Activated naive CD8-positive, alpha-beta T cell treated with anti-CD3 and anti-CD28 coated beads, Interleukin-2, amount 50 U/mL, for 24 hours (primary cell): ENCODE results near the gene RXRA.

Experiments used
- ATAC-seq: fragments of 150-1000 bp; cut with Tn5 transposase; one replicate; pipeline ENCODE4 v1.10.0; 2021
- DNase-seq: peaks from one replicate; pipeline ENCODE4 v3.0.0; 2021
- H3K27ac Mint-ChIP-seq: one replicate; pipeline ENCODE4 v1.8.0; 2021; ENCODE audit warnings: mild to moderate bottlenecking, mixed read lengths
- H3K27me3 Mint-ChIP-seq: one replicate; pipeline ENCODE4 v1.8.0; 2021; ENCODE audit warnings: mixed read lengths
- H3K36me3 Mint-ChIP-seq: one replicate; pipeline ENCODE4 v1.8.0; 2021; ENCODE audit warnings: low read depth, mixed read lengths
- H3K4me1 Mint-ChIP-seq: one replicate; pipeline ENCODE4 v1.8.0; 2021; ENCODE audit warnings: mixed read lengths
- H3K4me3 Mint-ChIP-seq: one replicate; pipeline ENCODE4 v1.8.0; 2021; ENCODE audit warnings: mild to moderate bottlenecking, moderate library complexity, mixed read lengths
- H3K9me3 Mint-ChIP-seq: one replicate; pipeline ENCODE4 v1.8.0; 2021; ENCODE audit warnings: mixed read lengths

RXRA gene

GRCh38 chr9:134365115-134365596, 38.9 kb downstream of the RXRA start:
- Mint-ChIP-seq H3K4me3 (no peak overlapping the region), H3K27ac (no peak overlapping the region), H3K4me1 (no peaks in the 10 kb centered on the region), H3K36me3 (no peaks in the 10 kb centered on the region), H3K27me3 (peaks cover 2% of the 10 kb centered on the region), H3K9me3 (no peaks in the 10 kb centered on the region)
- no peak for DNase-seq
- no peak for ATAC-seq

DNA sequence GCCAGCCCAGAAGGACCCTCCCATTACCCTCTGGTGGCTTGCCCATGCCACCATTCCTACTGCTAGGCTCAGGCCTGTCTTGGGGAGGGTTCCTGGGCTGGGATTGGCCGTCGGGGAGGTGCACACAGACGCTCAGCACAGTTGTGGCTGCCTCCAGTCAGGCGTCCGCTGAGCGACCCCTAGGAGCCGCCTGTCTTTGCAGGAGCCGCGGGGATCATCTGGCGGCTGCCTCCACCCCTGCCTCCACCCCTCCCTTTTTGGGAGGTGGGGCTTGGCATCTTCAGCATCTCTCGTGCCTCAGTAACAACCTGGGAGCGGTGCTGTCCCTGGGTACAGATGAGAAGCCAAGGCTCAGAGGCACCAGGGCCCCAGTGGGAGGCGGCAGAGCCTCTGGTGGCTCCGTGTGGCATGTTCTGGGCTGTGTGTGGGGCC, 39.6 kb downstream of the RXRA start:
- H3K36me3 Mint-ChIP-seq, result no peaks in the 10 kb centered on the region
- DNase-seq (no peak), ATAC-seq (no peak)
- no peak overlapping the region for H3K4me3 Mint-ChIP-seq
- H3K4me1 Mint-ChIP-seq, result no peaks in the 10 kb centered on the region
- H3K27me3 Mint-ChIP-seq, result peaks cover 2% of the 10 kb centered on the region
- no peaks in the 10 kb centered on the region for H3K9me3 Mint-ChIP-seq
- no peak overlapping the region for H3K27ac Mint-ChIP-seq

GRCh38 chr9:134366223-134367031, 40.2 kb downstream of the RXRA start:
- Mint-ChIP-seq H3K27ac (no peak overlapping the region), H3K4me1 (no peaks in the 10 kb centered on the region), H3K27me3 (peaks cover 2% of the 10 kb centered on the region), H3K4me3 (no peak overlapping the region), H3K9me3 (no peaks in the 10 kb centered on the region), H3K36me3 (no peaks in the 10 kb centered on the region)
- ATAC-seq (no peak), DNase-seq (no peak)

GRCh38 chr9:134367061-134367460, 40.8 kb downstream of the RXRA start:
- Mint-ChIP-seq H3K27me3 (peaks cover 2% of the 10 kb centered on the region), H3K4me3 (no peak overlapping the region), H3K27ac (no peak overlapping the region), H3K36me3 (no peaks in the 10 kb centered on the region), H3K9me3 (no peaks in the 10 kb centered on the region), H3K4me1 (no peaks in the 10 kb centered on the region)
- ATAC-seq (no peak), DNase-seq (no peak)

- no peak overlapping the region for H3K4me3 Mint-ChIP-seq
- no peak overlapping the region for H3K27ac Mint-ChIP-seq
- H3K27me3 Mint-ChIP-seq, result peaks cover 2% of the 10 kb centered on the region
- H3K9me3 Mint-ChIP-seq, result no peaks in the 10 kb centered on the region
- H3K4me1 Mint-ChIP-seq, result no peaks in the 10 kb centered on the region
- no peak for DNase-seq
- no peak for ATAC-seq
- no peaks in the 10 kb centered on the region for H3K36me3 Mint-ChIP-seq
Measured at GRCh38 chr9:134367791-134368490, 41.7 kb downstream of the RXRA start.

- no peak for ATAC-seq
- no peaks in the 10 kb centered on the region for H3K9me3 Mint-ChIP-seq
- H3K4me1 Mint-ChIP-seq, result no peaks in the 10 kb centered on the region
- peaks cover 2% of the 10 kb centered on the region for H3K27me3 Mint-ChIP-seq
- no peak overlapping the region for H3K4me3 Mint-ChIP-seq
- DNase-seq, result no peak
- H3K36me3 Mint-ChIP-seq, result no peaks in the 10 kb centered on the region
- H3K27ac Mint-ChIP-seq, result no peak overlapping the region
Measured at GRCh38 chr9:134368571-134368970, 42.3 kb downstream of the RXRA start.

DNA sequence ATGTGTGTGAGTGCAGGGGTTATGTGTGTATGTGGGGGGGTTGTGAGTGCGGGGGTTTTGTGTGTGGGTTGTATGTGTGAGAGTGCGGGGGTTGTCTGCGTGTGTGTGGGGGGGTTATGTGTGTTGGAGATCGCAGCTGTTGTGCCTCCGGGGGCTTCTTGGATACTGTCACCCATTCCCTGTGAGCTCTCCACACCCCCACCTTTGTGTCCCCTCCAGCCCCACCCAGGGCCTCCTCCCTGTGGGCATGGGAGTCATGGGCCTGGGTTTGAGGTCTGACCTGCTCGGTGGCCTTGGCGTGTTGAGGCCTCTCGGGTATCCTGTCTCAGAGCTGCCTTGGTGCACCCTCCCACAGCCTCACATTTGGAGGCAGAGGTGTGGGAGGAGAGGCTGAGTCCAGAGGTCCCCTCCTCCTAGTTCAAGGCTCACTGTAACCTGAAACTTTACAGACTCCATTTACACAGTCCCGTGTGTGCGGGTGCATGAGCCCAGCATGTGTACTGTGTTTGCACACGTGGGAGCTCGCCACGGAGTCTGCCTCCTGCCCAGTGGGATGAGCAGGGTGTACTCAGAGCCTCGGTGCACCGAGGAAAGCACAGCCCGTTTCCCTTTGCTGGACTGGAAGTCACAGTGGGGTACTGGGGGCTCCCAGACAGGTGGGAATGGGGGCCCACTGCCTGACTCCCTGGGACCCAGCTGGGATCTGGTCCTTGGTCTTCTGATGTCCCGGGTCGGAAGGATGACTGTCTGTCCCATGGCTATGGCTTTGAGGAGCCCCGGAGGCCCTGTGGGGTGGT, 43.4 kb downstream of the RXRA start:
- no peaks in the 10 kb centered on the region for H3K9me3 Mint-ChIP-seq
- no peak for ATAC-seq

DNA sequence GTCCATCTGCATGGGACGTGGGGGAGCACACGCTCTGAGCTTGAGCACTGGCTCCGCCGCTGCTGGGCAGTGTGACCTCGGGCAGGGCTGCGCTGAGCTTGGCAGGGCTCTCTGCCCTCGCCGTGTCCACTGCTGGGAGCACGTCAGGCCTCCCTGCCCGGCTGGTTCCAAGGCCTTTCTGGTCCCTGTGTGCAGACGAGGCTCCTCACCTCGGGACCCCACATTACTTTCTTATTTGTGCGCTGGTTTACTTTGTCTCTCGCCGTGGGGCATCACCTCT, 43.9 kb downstream of the RXRA start:
- H3K27me3 Mint-ChIP-seq, result peaks cover 2% of the 10 kb centered on the region
- H3K4me3 Mint-ChIP-seq, result no peak overlapping the region
- H3K4me1 Mint-ChIP-seq, result no peaks in the 10 kb centered on the region
- ATAC-seq, result no peak
- H3K9me3 Mint-ChIP-seq, result no peaks in the 10 kb centered on the region
- H3K36me3 Mint-ChIP-seq, result no peaks in the 10 kb centered on the region
- no peak for DNase-seq
- no peak overlapping the region for H3K27ac Mint-ChIP-seq

More for the DNA sequence above, 43.4 kb downstream of the RXRA start:
- H3K4me3 Mint-ChIP-seq, result no peak overlapping the region
- H3K4me1 Mint-ChIP-seq, result no peaks in the 10 kb centered on the region
- no peak overlapping the region for H3K27ac Mint-ChIP-seq
- no peak for DNase-seq
- peaks cover 2% of the 10 kb centered on the region for H3K27me3 Mint-ChIP-seq
- no peaks in the 10 kb centered on the region for H3K36me3 Mint-ChIP-seq

DNA sequence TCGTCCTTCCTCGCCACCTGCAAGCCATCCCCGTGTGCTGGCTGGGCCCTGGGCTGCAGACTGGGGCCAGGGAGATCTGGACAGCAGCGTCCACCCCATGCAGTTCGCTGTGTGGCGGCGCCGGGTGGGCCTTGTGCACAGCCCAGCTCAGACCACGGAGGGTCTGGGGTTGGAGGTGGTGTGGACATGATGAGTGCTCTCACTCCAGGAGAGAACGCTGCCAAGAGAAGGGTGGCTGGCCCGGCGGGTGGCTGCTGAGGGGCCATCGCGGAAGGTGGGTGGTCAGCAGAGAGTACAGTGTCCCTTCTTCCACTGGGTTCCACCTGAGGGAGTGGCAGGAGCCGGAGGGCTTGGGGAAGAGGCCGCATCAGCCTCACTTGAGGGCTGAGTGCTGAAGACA, 44.4 kb downstream of the RXRA start:
- no peak for DNase-seq
- Mint-ChIP-seq H3K4me3 (no peak overlapping the region), H3K4me1 (no peaks in the 10 kb centered on the region), H3K27ac (no peak overlapping the region), H3K9me3 (no peaks in the 10 kb centered on the region), H3K27me3 (peaks cover 2% of the 10 kb centered on the region), H3K36me3 (no peaks in the 10 kb centered on the region)
- ATAC-seq, result no peak

GRCh38 chr9:134371731-134372130, 45.5 kb downstream of the RXRA start:
- no peak for DNase-seq
- H3K4me1 Mint-ChIP-seq, result no peaks in the 10 kb centered on the region
- H3K9me3 Mint-ChIP-seq, result no peaks in the 10 kb centered on the region
- ATAC-seq, result no peak
- H3K4me3 Mint-ChIP-seq, result no peak overlapping the region
- H3K36me3 Mint-ChIP-seq, result no peaks in the 10 kb centered on the region
- peaks cover 2% of the 10 kb centered on the region for H3K27me3 Mint-ChIP-seq
- no peak overlapping the region for H3K27ac Mint-ChIP-seq

GRCh38 chr9:134372581-134373267, 46.5 kb downstream of the RXRA start:
- ATAC-seq, result no peak
- H3K27ac Mint-ChIP-seq, result no peak overlapping the region

DNA sequence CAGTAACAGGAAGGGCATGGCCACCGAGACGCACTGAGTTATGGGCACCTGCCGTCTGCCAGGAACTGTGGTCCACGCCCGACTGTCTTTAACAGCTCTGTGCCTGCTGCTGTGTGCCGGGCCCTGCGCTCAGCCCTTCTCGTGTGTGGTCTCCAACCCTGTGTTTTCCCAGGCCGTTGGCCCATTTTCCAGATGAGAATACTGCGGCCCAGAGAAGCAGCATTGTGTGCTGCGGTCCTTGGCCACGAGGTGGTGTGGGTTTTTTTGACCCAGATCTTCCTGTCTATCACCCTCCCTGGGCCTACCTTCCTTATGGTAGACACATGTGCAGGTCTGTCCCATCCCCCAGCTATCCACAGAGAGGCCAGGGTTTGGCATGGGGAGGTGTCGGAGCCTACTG, 47.0 kb downstream of the RXRA start:
- no peak for DNase-seq
- no peaks in the 10 kb centered on the region for H3K27me3 Mint-ChIP-seq
- H3K4me3 Mint-ChIP-seq, result no peak overlapping the region
- H3K9me3 Mint-ChIP-seq, result no peaks in the 10 kb centered on the region
- no peaks in the 10 kb centered on the region for H3K4me1 Mint-ChIP-seq
- no peaks in the 10 kb centered on the region for H3K36me3 Mint-ChIP-seq
- H3K27ac Mint-ChIP-seq, result no peak overlapping the region
- ATAC-seq, result no peak

More at GRCh38 chr9:134372581-134373267, 46.5 kb downstream of the RXRA start:
- DNase-seq, result no peak
- Mint-ChIP-seq H3K4me3 (no peak overlapping the region), H3K36me3 (no peaks in the 10 kb centered on the region), H3K9me3 (no peaks in the 10 kb centered on the region), H3K27me3 (no peaks in the 10 kb centered on the region), H3K4me1 (no peaks in the 10 kb centered on the region)

DNA sequence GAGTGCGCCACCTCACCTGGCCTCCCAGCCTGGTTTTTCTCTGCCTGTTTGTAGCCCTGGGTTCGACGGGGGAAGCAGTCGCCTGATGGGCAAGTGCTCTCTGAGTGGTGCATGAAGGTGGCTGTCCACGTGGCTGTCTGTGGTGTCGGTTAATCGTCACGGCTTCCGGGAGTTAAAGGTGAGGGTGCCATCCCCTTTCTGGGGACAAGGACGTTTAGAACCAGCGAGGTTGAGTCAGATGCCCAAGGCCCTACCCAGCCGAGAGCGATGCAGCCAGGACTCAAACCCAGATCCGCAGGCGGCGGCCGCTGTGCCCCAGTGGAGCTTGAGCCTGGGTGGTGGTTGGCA, 47.7 kb downstream of the RXRA start:
- H3K36me3 Mint-ChIP-seq, result no peaks in the 10 kb centered on the region
- H3K27ac Mint-ChIP-seq, result no peak overlapping the region
- H3K4me1 Mint-ChIP-seq, result no peaks in the 10 kb centered on the region
- H3K27me3 Mint-ChIP-seq, result no peaks in the 10 kb centered on the region
- DNase-seq (no peak), ATAC-seq (no peak)
- no peak overlapping the region for H3K4me3 Mint-ChIP-seq
- no peaks in the 10 kb centered on the region for H3K9me3 Mint-ChIP-seq

- ATAC-seq, result no peak
- Mint-ChIP-seq H3K4me1 (no peaks in the 10 kb centered on the region), H3K36me3 (no peaks in the 10 kb centered on the region), H3K4me3 (no peak overlapping the region), H3K27me3 (no peaks in the 10 kb centered on the region), H3K9me3 (no peaks in the 10 kb centered on the region), H3K27ac (no peak overlapping the region)
- no peak for DNase-seq
Measured at GRCh38 chr9:134374301-134375010, 48.2 kb downstream of the RXRA start.
